Pancreas (tissue), 10 donors: ENCODE results near the gene SLTM. TPM values are rescaled to one million over a fixed set of nuclear protein-coding genes. Genes with fewer than 3 reads are reported as not detected.

ENCODE experiments used
- ATAC-seq, 4 donors: fragments of 200-7000 bp; cut with Tn5 transposase; one replicate each; pipeline versions ENCODE4 v1.8.0 to v1.9.1; 2020; ENCODE audit warnings: mild to moderate bottlenecking in 4 of 4, moderate library complexity in 4 of 4
- DNase-seq, 6 donors: peaks; one replicate each; pipeline ENCODE4 v3.0.0-alpha.2; 2020
- FAIRE-seq: peaks from 2 replicates; lab custom pipeline; 2012; peaks lifted over from hg19 to GRCh38; lab: Jason Lieb, UNC
- H3K27ac ChIP-seq, 4 donors: fragments of 200-600 bp; sonication (generic); 1 replicate in 3 of 4; 2 replicates in 1 of 4; pipeline versions ENCODE4 v1.5.0 to v1.8.0; 2020
- H3K27me3 ChIP-seq, 4 donors: fragments of 200-600 bp; one replicate each; pipeline ENCODE4 v1.8.0; 2021
- H3K36me3 ChIP-seq, 3 donors: fragments of 200-600 bp; sonication (generic) in 1 of 3; one replicate each; pipeline versions ENCODE4 v1.5.0 to v1.8.0; 2020 to 2021
- H3K4me1 ChIP-seq, 3 donors: fragments of 200-600 bp; one replicate each; pipeline ENCODE4 v1.8.0; 2021
- H3K4me3 ChIP-seq, 4 donors: fragments of 200-600 bp; sonication (generic) in 2 of 4; one replicate each; pipeline versions ENCODE4 v1.5.0 to v1.8.0; 2020 to 2021
- H3K9me3 ChIP-seq, 4 donors: fragments of 200-600 bp; one replicate each; pipeline ENCODE4 v1.8.0; 2021
- CTCF ChIP-seq, 4 donors: fragments of 200-600 bp; sonication (generic) in 3 of 4; IDR thresholded peaks; one replicate each; pipeline versions ENCODE4 v1.5.0 to v1.8.0; 2021; ENCODE audit warnings: antibody characterized with exemption in 4 of 4
- WGBS, 2 donors: extraction: QIAGEN DNeasy Blood & Tissue Kit; methylation state at CpG; one replicate each; pipeline ENCODE4 v1.1.7; 2013; 5-methylcytosine and 5-hydroxymethylcytosine counted together
- intact Hi-C, 3 donors: fragments of 100-400 bp; cut with DNase I; formaldehyde crosslinking; loops; one replicate each; pipeline versions ENCODE4 v1.11.1 to v1.14.2; 2022
- polyA plus RNA-seq, 2 donors: library from polyadenylated mRNA; stranded (reverse); fragments of 200-250 nt; gene quantifications; one replicate each; pipeline ENCODE4 v1.2.3, GENCODE V29; 2013
- total RNA-seq, 6 donors: library from RNA; stranded (reverse); fragmentation: NEBNext Ultra II Directional in 4 of 6; extraction: Animal tissue kit (Norgen Biotek cat#: 25700) in 4 of 6; gene quantifications; one replicate each; pipeline versions ENCODE4 v1.2.1 to v1.2.4, GENCODE V29; 2021 to 2023
- donor health status: healthy with polysubstance abuse.
- donor health status: DM: no; HTN: no; CAD: no; lungs with moderate emphysema.
- donor health status: DM: no; HTN: no; CAD: no.
- donor health status: control.
- donor health status: control.
- donor health status: Bipolar disorder and iron deficiency.
- donor health status: DM: yes; HTN: yes; CAD: no.
- donor health status: DM: no; HTN: no; CAD: no.
- donor health status: DM: no; HTN: no; CAD: no.
- donor health status: DM: yes; HTN: yes; CAD: no.

The SLTM gene
- total and polyA plus RNA-seq, 8 donors, result 25.2 to 49.6 (median 33.3) TPM

GRCh38 chr15:58830556-58830955, 102.9 kb downstream of the SLTM start:
- FAIRE-seq (no peak), ATAC-seq (no peak), DNase-seq (no peak)
- 92 to 95% methylated on average over 2 of the region's 2 CpGs for WGBS, 2 donors
- no peak for TF ChIP-seq CTCF (IDR thresholded peaks at IDR 0.05)
- no peak overlapping the region for H3K4me3 ChIP-seq
- no peaks in the 10 kb centered on the region for H3K27me3 ChIP-seq
- no peaks in the 10 kb centered on the region for H3K4me1 ChIP-seq
- no peak overlapping the region for H3K27ac ChIP-seq
- intact Hi-C loops, result no loop called here
- H3K36me3 ChIP-seq, result no peaks in the 10 kb centered on the region
- H3K9me3 ChIP-seq, result no peaks in the 10 kb centered on the region

Other genes starting within 250 kb of the SLTM start
- 10 to 100 TPM; 30.6 to 96.2 (median 37.6) TPM for gene ADAM10, start 184.0 kb downstream of the SLTM start, total RNA-seq
- 10 to 100 TPM in 1 of 2 donors, 1 to 10 TPM in 1; 6.1 to 13.0 TPM for gene ADAM10, start 184.0 kb downstream of the SLTM start, polyA plus RNA-seq
- 10 to 100 TPM in 1 of 6 donors, 1 to 10 TPM in 5; 5.1 to 11.6 (median 6.3) TPM for gene MINDY2, start 162.4 kb downstream of the SLTM start, total RNA-seq
- 1 to 10 TPM; 2.8 to 2.9 TPM for gene MINDY2, start 162.4 kb downstream of the SLTM start, polyA plus RNA-seq
- 10 to 100 TPM; 10.3 to 25.8 (median 13.2) TPM for gene RNF111, start 54.0 kb upstream of the SLTM start, total RNA-seq
- 1 to 10 TPM; 4.6 to 9.7 TPM for gene RNF111, start 54.0 kb upstream of the SLTM start, polyA plus RNA-seq
- 1 to 10 TPM in 1 of 6 donors, under 1 TPM in 5; 0.12 to 1.1 (median 0.35) TPM for gene CCNB2, start 171.5 kb upstream of the SLTM start, total RNA-seq
- under 1 TPM; 0.19 to 0.23 TPM for gene CCNB2, start 171.5 kb upstream of the SLTM start, polyA plus RNA-seq